Loucy (cell line): ENCODE data around the gene TMEM59.
"Not testable (repeated sequence)": the region's sequence is repeated elsewhere in the genome, so short reads cannot be mapped to it uniquely, and the experiment has no call there.

Experiments
- H2AFZ ChIP-seq: fragments of 200-600 bp; sonication (generic); 2 replicates; pipeline ENCODE4 v1.6.0; 2016; ENCODE audit warnings: antibody characterized with exemption, mild to moderate bottlenecking, low read length, moderate library complexity
- H3F3A ChIP-seq: fragments of 200-600 bp; 2 replicates; pipeline ENCODE4 v1.6.0; 2016; ENCODE audit warnings: antibody characterized with exemption, low read depth, mild to moderate bottlenecking
- H3K27me3 ChIP-seq: fragments of 200-600 bp; sonication (generic); 2 replicates; pipeline ENCODE4 v1.6.1; 2014; ENCODE audit warnings: low read length, mild to moderate bottlenecking; ENCODE audit not compliant: insufficient read depth, poor library complexity, severe bottlenecking
- H3K36me3 ChIP-seq: fragments of 200-600 bp; sonication (generic); 2 replicates; pipeline ENCODE4 v1.6.1; 2016; ENCODE audit warnings: low read length; ENCODE audit not compliant: insufficient read depth
- H3K4me1 ChIP-seq: fragments of 200-600 bp; sonication (generic); 2 replicates; pipeline ENCODE4 v1.5.1; 2014; ENCODE audit warnings: low read length, mild to moderate bottlenecking; ENCODE audit not compliant: insufficient read depth, poor library complexity, severe bottlenecking
- H3K4me2 ChIP-seq: fragments of 200-600 bp; sonication (generic); 2 replicates; pipeline ENCODE4 v1.6.0; 2014; ENCODE audit warnings: antibody characterized with exemption, low read length, low read depth, mild to moderate bottlenecking; ENCODE audit not compliant: poor library complexity, severe bottlenecking
- H3K4me3 ChIP-seq: fragments of 200-600 bp; sonication (generic); 2 replicates; pipeline ENCODE4 v1.5.1; 2014; ENCODE audit warnings: low read length, mild to moderate bottlenecking, mixed read lengths; ENCODE audit not compliant: poor library complexity, severe bottlenecking
- H3K79me2 ChIP-seq: fragments of 200-600 bp; sonication (generic); 2 replicates; pipeline ENCODE4 v1.6.1; 2014; ENCODE audit warnings: low read length; ENCODE audit not compliant: insufficient read depth
- H3K9ac ChIP-seq: fragments of 200-600 bp; sonication (generic); 2 replicates; pipeline ENCODE4 v1.6.0; 2014; ENCODE audit warnings: mild to moderate bottlenecking, low read depth, low read length, moderate library complexity; ENCODE audit not compliant: poor library complexity, severe bottlenecking
- H3K9me2 ChIP-seq: fragments of 200-600 bp; sonication (generic); replicated peaks from 2 replicates; pipeline ENCODE4 v1.6.1; 2016; ENCODE audit warnings: low read depth, low read length, mixed read lengths
- H3K9me3 ChIP-seq: fragments of 200-600 bp; sonication (generic); 2 replicates; pipeline ENCODE4 v1.6.1; 2014; ENCODE audit warnings: mild to moderate bottlenecking, antibody characterized with exemption, low read length, low read depth; ENCODE audit not compliant: insufficient read depth
- H4K20me1 ChIP-seq: fragments of 200-600 bp; sonication (generic); 2 replicates; pipeline ENCODE4 v1.6.0; 2014; ENCODE audit warnings: antibody characterized with exemption, low read length, mild to moderate bottlenecking; ENCODE audit not compliant: insufficient read depth, poor library complexity, severe bottlenecking
- EZH2phosphoT487 ChIP-seq: fragments of 200-600 bp; IDR thresholded peaks from 2 replicates; pipeline ENCODE4 v1.6.1; 2018; ENCODE audit warnings: antibody characterized with exemption, mild to moderate bottlenecking, moderate library complexity, borderline replicate concordance
- TF ChIP-seq, protein P1 (sequence below): fragments of 200-600 bp; sonication (generic); conservative IDR thresholded peaks from 2 replicates; pipeline ENCODE4 v1.5.1; 2014; ENCODE audit warnings: mild to moderate bottlenecking, antibody characterized with exemption, low read length

The TMEM59 gene

DNA sequence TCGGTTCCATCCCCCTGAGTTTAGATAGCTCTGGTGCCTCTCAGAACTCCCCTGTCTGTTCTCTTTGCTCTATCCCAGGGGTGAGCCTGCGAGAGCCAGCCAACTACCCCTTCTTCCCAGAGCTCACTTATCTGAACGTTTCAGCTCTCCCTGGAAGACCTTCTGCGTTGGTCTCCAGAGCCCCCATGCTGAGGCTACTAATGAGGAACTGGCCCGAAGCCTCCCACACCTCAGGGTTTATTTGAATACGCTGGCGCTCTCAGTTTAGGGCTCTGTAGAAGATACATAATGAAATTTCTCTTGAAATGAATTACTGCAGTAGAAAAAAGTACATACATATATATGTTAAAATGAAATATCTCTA, 43.9 kb upstream of the TMEM59 start:
- Histone ChIP-seq H3K4me3 (no peak overlapping the region), H3K4me1 (peaks cover 34% of the 10 kb centered on the region), H3K36me3 (no peaks in the 10 kb centered on the region), H3K9me3 (no peaks in the 10 kb centered on the region), H3K9ac (peak overlapping the region; percentile 9), H4K20me1 (no peaks in the 10 kb centered on the region), H2AFZ (no peak overlapping the region), H3K9me2 (no peaks in the 10 kb centered on the region), H3K4me2 (no peak overlapping the region), H3K27me3 (no peaks in the 10 kb centered on the region), H3F3A (no peaks in the 10 kb centered on the region), H3K79me2 (no peaks in the 10 kb centered on the region)
- TF ChIP-seq EZH2phosphoT487 = no peak
- TF ChIP-seq, protein P1, sequence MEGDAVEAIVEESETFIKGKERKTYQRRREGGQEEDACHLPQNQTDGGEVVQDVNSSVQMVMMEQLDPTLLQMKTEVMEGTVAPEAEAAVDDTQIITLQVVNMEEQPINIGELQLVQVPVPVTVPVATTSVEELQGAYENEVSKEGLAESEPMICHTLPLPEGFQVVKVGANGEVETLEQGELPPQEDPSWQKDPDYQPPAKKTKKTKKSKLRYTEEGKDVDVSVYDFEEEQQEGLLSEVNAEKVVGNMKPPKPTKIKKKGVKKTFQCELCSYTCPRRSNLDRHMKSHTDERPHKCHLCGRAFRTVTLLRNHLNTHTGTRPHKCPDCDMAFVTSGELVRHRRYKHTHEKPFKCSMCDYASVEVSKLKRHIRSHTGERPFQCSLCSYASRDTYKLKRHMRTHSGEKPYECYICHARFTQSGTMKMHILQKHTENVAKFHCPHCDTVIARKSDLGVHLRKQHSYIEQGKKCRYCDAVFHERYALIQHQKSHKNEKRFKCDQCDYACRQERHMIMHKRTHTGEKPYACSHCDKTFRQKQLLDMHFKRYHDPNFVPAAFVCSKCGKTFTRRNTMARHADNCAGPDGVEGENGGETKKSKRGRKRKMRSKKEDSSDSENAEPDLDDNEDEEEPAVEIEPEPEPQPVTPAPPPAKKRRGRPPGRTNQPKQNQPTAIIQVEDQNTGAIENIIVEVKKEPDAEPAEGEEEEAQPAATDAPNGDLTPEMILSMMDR = no peak

DNA sequence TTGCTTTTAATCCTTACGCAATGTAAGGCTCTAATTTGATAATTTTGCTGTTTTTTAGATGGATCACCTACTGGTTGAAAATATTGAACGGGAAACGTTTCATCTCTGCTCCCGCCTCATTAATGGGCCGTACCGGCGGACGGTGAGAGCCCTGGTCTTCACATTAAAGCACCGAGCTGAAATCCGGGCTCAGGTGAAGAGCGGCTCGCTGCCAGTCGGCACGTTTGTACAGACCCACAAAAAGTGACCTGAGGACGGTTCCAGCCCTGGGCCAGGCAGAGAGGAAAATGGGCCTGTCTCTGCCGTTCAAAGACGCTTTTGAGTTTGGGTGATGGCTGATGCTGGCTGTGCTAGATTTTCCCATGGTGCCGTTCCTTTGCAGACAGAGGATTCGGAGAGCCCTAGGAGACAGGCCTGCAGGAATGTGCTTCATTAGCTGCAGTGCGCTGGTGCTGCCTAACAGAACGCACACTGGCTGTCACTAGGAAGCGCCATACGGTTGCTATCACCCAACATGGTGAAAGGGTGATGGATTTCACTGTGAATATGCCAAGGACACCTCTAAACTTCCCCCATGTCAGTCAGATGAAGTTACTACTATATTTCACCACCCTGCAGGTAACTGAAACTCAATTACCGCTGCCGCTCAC, 43.3 kb upstream of the TMEM59 start:
- no peaks in the 10 kb centered on the region for H3K36me3 ChIP-seq

DNA sequence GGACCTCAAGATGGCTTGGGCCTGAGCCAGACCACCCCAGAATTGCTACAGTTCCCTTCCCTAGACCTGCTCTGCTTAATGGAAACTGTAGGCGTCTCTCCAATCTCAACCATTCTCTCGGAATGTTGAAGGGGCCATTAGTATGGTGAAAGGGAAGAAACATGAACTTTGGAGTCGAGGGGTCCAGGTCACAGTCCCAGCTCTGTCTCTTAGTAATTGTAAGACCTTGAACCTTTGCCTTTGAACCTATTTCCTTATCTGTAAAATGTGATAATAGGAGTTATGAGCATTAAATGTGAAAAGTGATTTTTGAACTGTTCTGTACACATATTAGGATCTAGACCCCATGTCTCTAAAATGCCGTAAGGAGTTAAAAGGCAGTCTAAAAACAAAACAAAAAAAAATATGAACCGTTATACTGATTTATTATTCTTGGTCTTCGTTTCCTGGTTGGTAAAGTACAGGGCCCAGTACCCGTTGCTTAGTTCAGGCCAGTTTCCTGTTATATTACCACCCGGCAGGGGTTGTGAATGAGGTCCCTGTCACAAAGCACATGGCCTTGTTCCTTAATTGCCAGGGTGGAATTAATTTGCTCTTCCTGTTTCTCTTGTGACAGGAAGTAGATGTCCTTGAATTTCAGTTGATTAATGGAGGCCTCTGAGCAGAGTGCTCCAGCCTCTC, 42.7 kb upstream of the TMEM59 start:
- peaks cover 34% of the 10 kb centered on the region for H3K4me1 ChIP-seq
- peak overlapping the region; percentile 49 for H3K4me2 ChIP-seq
- no peaks in the 10 kb centered on the region for H3F3A ChIP-seq
- peak overlapping the region; percentile 6 for H3K4me3 ChIP-seq
- no peaks in the 10 kb centered on the region for H3K27me3 ChIP-seq
- H4K20me1 ChIP-seq = no peaks in the 10 kb centered on the region
- TF ChIP-seq EZH2phosphoT487 = no peak
- TF ChIP-seq, protein P1 = no peak
- no peaks in the 10 kb centered on the region for H3K79me2 ChIP-seq
- H3K9me2 ChIP-seq = no peaks in the 10 kb centered on the region
- no peaks in the 10 kb centered on the region for H3K9me3 ChIP-seq
- peak overlapping the region; percentile 59 for H2AFZ ChIP-seq
- H3K9ac ChIP-seq = peak overlapping the region; percentile 29
- H3K36me3 ChIP-seq = no peaks in the 10 kb centered on the region

More for the DNA sequence above, 43.3 kb upstream of the TMEM59 start:
- H3K4me2 ChIP-seq = peak overlapping the region; percentile 49
- H3K27me3 ChIP-seq = no peaks in the 10 kb centered on the region
- no peaks in the 10 kb centered on the region for H4K20me1 ChIP-seq
- H2AFZ ChIP-seq = peak overlapping the region; percentile 59
- peaks cover 34% of the 10 kb centered on the region for H3K4me1 ChIP-seq
- peak overlapping the region; percentile 9 for H3K9ac ChIP-seq
- H3K4me3 ChIP-seq = no peak overlapping the region
- H3K79me2 ChIP-seq = no peaks in the 10 kb centered on the region
- H3F3A ChIP-seq = no peaks in the 10 kb centered on the region
- TF ChIP-seq, protein P1 = no peak
- no peak for TF ChIP-seq EZH2phosphoT487
- no peaks in the 10 kb centered on the region for H3K9me2 ChIP-seq
- no peaks in the 10 kb centered on the region for H3K9me3 ChIP-seq

DNA sequence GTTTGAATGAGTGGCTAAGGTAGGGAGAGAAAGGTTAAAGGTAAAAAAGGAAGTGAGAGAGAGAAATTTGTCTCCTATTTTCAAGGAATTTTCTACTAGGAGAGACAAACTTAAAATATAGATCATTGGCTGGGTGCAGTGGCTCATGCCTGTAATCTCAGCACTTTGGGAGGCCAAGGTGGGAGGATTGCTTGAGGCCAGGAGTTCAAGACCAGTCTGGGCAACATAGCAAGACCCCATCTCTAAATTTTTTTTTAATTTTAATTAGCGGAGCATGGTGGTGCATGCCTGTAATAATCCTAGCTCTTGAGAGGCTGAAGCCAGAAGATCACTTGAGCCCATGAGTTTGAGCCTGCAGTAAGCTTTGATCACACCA, 41.7 kb upstream of the TMEM59 start:
- H3K4me3 ChIP-seq, H4K20me1 ChIP-seq, H3K9me3 ChIP-seq, H3K36me3 ChIP-seq, H3F3A ChIP-seq, H3K27me3 ChIP-seq, H3K79me2 ChIP-seq, H3K9ac ChIP-seq, H3K4me2 ChIP-seq, H2AFZ ChIP-seq, H3K9me2 ChIP-seq: not testable (repeated sequence)
- peaks cover 34% of the 10 kb centered on the region for H3K4me1 ChIP-seq
